Cardiac fibroblast (primary cell): ENCODE measurements around the gene KRTAP17-1.

Source experiments
- DNase-seq, 2 donors: peaks; one replicate each; pipeline versions ENCODE4 v3.0.0 to v3.0.0-alpha.2; 2010; ENCODE audit warnings: low read depth in 2 of 2
- H3K4me3 ChIP-seq, 2 donors: replicated peaks in 1 of 2; 1 replicate in 1 of 2; 2 replicates in 1 of 2; pipeline ENCODE4 v1.5.1; 2011; ENCODE audit warnings: low read depth in 2 of 2, low read length in 2 of 2, mild to moderate bottlenecking in 2 of 2, moderate library complexity in 1 of 2
- TF ChIP-seq, protein P1 (sequence below): IDR thresholded peaks from one replicate; pipeline ENCODE4 v1.5.1; 2011; ENCODE audit warnings: low read depth, mild to moderate bottlenecking, low read length, inconsistent platforms

KRTAP17-1 gene

DNA sequence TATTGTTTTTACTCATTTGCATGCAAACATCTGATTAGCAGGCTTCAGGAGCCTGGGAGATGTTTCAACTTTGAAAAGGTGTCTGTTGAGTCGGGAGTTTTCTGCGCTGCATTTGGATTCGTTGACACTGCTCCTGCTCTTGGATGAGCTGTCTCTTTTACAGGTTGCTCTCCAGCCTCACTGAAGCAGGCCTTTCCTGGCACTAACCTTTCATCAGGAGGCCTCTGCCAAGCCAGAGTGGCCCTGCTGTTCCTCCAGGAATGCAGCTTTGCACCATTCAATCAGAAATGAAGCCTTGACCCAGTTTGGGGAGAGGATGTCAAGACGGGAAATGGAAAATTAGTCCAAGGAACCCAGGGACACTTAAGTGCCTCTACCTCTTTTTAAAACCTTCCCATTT is 12.5 kb downstream of the KRTAP17-1 start:
- TF ChIP-seq, protein P1, sequence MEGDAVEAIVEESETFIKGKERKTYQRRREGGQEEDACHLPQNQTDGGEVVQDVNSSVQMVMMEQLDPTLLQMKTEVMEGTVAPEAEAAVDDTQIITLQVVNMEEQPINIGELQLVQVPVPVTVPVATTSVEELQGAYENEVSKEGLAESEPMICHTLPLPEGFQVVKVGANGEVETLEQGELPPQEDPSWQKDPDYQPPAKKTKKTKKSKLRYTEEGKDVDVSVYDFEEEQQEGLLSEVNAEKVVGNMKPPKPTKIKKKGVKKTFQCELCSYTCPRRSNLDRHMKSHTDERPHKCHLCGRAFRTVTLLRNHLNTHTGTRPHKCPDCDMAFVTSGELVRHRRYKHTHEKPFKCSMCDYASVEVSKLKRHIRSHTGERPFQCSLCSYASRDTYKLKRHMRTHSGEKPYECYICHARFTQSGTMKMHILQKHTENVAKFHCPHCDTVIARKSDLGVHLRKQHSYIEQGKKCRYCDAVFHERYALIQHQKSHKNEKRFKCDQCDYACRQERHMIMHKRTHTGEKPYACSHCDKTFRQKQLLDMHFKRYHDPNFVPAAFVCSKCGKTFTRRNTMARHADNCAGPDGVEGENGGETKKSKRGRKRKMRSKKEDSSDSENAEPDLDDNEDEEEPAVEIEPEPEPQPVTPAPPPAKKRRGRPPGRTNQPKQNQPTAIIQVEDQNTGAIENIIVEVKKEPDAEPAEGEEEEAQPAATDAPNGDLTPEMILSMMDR: no peak
- DNase-seq: no peak
- H3K4me3 ChIP-seq: no peak overlapping the region

DNA sequence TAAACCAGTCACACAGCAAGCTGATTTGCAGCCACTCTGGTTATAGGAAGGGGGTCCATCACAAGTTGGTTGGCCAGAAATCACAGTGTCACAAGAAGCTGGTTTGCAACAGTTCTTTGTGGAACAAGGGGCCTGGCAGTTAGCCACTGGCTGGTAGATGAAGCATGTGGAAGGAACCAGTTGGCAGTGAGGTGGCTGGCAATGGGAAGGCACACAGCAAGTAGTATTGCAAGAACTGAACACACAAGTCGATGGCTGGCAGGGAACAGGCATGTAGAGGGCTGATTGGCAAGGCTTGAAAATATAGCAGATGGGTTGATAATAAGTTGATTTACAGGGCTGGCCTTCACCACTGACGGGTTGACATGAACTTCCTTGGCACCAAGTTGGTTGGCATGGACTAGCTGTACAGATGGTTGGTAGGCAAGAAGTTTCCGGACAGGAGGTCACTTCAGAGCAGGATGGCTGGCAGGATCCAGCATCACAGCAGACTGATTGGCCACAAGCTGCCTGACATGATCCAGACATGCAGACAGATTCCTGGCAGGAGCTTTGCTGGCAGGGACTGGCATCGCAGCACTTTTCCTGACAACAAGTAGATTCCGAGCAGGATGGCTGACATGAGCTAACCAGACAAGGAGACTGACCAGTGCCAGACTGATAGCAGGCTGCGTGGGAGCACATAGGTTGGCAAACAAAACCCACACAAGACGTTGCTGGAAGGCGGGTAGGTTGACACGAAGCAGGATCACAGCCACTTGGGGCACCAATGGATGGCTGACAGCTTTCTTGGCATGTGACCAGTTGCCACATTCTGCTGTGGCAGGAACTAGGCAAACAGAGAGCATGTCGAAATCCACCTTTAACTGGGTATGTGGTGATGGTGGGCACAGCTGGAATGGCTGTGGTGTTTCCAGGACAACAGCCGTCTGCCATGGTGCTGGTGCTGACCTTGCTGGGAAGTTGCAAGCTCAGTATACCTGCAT is 13.3 kb downstream of the KRTAP17-1 start, which contains the start of gene KRTAP29-1:
Gene KRTAP29-1 (minus strand): TSS at position 936 of the 986 bp plus-strand sequence. CDS start 0 bp downstream, at position 936.
- TF ChIP-seq, protein P1: no peak
- no peak within 1 kb of the TSS for H3K4me3 ChIP-seq
- DNase-seq: no peak

DNA sequence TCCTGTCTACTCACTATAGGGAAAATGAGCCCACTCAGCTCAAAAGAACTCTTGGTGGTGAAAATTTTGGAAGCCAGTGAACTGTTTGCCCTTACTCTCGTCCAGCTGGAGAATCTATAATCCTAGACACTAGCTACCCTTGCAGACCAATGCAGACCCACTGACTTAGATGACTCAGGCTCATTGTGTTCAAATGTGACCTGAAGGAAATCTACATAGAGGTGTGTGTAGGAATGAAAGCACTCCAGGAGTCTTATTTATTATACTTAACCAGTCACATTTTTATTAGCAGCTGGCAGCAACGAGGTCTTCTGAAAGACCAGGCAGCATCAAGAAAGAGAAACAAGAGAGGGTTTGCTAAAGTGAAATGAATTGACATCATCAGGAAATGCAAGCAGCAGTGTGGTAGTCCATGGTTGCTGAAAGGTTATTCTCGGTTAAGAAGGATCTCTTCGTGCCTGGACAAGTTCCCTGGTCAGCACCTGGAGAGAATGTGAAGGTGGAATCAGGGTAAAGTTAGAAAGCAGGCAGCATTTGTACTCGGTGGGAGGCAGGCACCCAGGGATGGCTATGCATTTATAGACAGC is 14.2 kb downstream of the KRTAP17-1 start:
- no peak for DNase-seq
- TF ChIP-seq, protein P1: no peak
- H3K4me3 ChIP-seq: no peak overlapping the region

DNA sequence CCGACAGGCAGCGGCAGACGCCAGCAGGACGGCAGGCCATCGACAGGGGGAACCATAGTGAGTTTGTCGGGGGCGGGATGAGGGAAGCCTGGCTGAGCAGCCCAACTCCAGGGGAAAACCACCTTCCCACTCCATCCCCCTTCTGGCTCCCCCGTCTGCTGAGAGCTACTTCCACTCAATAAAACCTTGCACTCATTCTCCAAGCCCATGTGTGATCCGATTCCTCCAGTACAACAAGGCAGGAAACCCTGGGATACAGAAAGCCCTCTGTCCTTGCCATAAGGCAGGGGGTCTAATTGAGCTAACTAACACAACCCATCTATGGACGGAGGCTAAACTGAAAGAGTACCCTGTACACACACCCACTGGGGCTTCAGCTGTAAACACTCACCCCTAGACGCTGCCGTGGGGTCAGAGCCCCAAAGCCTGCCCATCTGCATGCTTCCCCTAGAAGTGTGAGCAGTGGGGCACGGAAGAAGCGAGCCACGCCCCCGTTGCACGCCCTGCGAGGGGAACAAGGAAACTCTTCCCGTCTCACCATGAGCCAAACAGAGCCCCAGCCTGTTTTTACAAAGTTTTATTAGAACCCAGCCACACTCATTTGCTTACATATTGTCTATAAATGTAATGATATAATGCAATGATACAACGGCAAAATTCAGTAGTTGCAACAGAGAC is 16.9 kb downstream of the KRTAP17-1 start:
- H3K4me3 ChIP-seq: no peak overlapping the region
- no peak for DNase-seq
- TF ChIP-seq, protein P1: no peak

DNA sequence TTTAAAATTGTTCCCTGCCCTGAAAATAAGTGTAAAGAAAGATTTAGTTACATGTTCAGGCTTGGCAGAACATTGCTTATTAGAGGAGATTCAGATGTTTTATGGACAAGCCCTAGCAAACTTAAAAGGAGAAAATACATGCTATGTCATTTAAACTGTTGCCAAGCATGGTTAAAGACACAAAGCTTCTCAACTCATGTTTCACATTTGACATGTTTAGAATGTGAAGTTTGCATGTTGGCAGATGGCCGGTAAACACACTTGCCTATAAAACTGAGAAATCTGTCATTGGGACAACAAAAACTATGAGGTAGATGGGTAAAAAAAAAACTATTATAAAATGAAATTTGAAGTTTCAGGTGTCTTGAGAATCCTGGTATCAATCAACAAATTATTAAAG is 18.7 kb downstream of the KRTAP17-1 start:
- H3K4me3 ChIP-seq: no peak overlapping the region
- TF ChIP-seq, protein P1: no peak
- no peak for DNase-seq

DNA sequence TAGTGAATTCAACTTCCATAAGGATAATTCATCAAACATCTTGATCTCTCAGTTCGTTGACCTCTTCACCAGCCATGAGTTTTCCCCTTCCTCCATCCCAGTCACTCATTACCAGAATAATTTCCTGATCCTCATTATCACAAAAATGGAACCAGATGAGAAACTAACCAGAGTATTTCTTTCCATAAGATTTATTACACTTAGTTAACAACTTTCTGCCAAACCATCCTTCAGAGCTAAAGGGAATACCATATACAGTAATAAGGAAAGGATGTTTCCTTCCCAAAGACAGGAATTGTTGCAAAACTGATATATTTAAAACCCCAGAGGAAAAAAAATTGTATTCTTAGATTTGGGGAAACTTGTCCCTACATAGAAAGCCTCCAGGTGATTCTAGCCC is 21.5 kb downstream of the KRTAP17-1 start:
- TF ChIP-seq, protein P1: no peak
- DNase-seq: no peak
- H3K4me3 ChIP-seq: no peak overlapping the region
